Esophagus muscularis mucosa (tissue), 4 donors: ENCODE data around the gene ROBO1. TPM values are rescaled to one million over a fixed set of nuclear protein-coding genes. Genes with fewer than 3 reads are reported as not detected.
"Not testable (repeated sequence)": the region's sequence is repeated elsewhere in the genome, so short reads cannot be mapped to it uniquely, and the experiment has no call there.

Experiments used
- DNase-seq: peaks from one replicate; pipeline ENCODE4 v3.0.0-alpha.2; 2017; ENCODE audit errors: extremely low spot score
- H3K27ac ChIP-seq, 4 donors: fragments of 200-600 bp; sonication (generic); replicated peaks in 1 of 4; 1 replicate in 3 of 4; 2 replicates in 1 of 4; pipeline ENCODE4 v1.5.1; 2016 to 2019; ENCODE audit warnings: mild to moderate bottlenecking in 1 of 4
- H3K27me3 ChIP-seq, 4 donors: fragments of 200-600 bp; sonication (generic); one replicate each; pipeline versions ENCODE4 v1.5.1 to v1.6.0; 2016 to 2019
- H3K36me3 ChIP-seq, 4 donors: fragments of 200-600 bp; sonication (generic); one replicate each; pipeline ENCODE4 v1.5.1; 2016 to 2019
- H3K4me1 ChIP-seq, 4 donors: fragments of 200-600 bp; sonication (generic); one replicate each; pipeline ENCODE4 v1.5.1; 2016 to 2019
- H3K4me3 ChIP-seq, 4 donors: fragments of 200-600 bp; sonication (generic); 1 replicate in 2 of 4; 2 replicates in 2 of 4; pipeline ENCODE4 v1.5.1; 2016 to 2019; ENCODE audit warnings: mild to moderate bottlenecking in 4 of 4, moderate library complexity in 1 of 4
- H3K9me3 ChIP-seq, 4 donors: fragments of 200-600 bp; sonication (generic); 1 replicate in 3 of 4; 2 replicates in 1 of 4; pipeline ENCODE4 v1.5.1; 2016 to 2019
- EP300 ChIP-seq: sonication (generic); formaldehyde crosslinking; IDR thresholded peaks from one replicate; pipeline ENCODE4 v1.6.1; 2017; ENCODE audit warnings: antibody characterized with exemption
- POLR2A ChIP-seq: fragments of 450-650 bp; IDR thresholded peaks from one replicate; pipeline ENCODE4 v1.6.1; 2017; ENCODE audit warnings: antibody characterized with exemption, moderate library complexity, mild to moderate bottlenecking, low read depth
- POLR2AphosphoS5 ChIP-seq, 2 donors: sonication (generic); formaldehyde crosslinking; IDR thresholded peaks; one replicate each; pipeline ENCODE4 v1.6.1; 2017; ENCODE audit warnings: antibody characterized with exemption in 2 of 2
- WGBS: methylation state at CpG from one replicate; pipeline ENCODE4 v1.1.5; 2018; 5-methylcytosine and 5-hydroxymethylcytosine counted together
- intact Hi-C: fragments of 100-400 bp; cut with DNase I; formaldehyde crosslinking; loops from one replicate; pipeline ENCODE4 v1.15.1; 2023
- total RNA-seq, 4 donors: library from RNA; depleted of rRNA; stranded (reverse); fragments of >200 nt; gene quantifications; one replicate each; pipeline versions ENCODE4 v1.1.0 to v1.2.1, GENCODE V29; 2016
- TF ChIP-seq, protein P1 (sequence below), 3 experiments: fragments of 200-600 bp in 2 of 3; fragments of 450-650 bp in 1 of 3; sonication (generic) in 2 of 3; IDR thresholded peaks; one replicate each; pipeline ENCODE4 v1.5.1; 2017 to 2019; ENCODE audit warnings: antibody characterized with exemption in 3 of 3, mild to moderate bottlenecking in 2 of 3, moderate library complexity in 1 of 3

The ROBO1 gene
- total RNA-seq, 4 donors from 2014 or later: 9.6 to 14.2 (median 12.6) TPM

GRCh38 chr3:78724859-78725258 lies 1042.9 kb downstream of the ROBO1 start:
- intact Hi-C loops: no loop called here
- peaks cover 0 to 28% (median 18%) of the 10 kb centered on the region in 4 donors for H3K4me1 ChIP-seq
- H3K4me3 ChIP-seq: no peak overlapping the region
- no peaks in the 10 kb centered on the region for H3K27me3 ChIP-seq
- TF ChIP-seq POLR2A (no peak), POLR2AphosphoS5 (IDR thresholded peaks at IDR 0.05) (no peak), EP300 (no peak)
- TF ChIP-seq, protein P1, sequence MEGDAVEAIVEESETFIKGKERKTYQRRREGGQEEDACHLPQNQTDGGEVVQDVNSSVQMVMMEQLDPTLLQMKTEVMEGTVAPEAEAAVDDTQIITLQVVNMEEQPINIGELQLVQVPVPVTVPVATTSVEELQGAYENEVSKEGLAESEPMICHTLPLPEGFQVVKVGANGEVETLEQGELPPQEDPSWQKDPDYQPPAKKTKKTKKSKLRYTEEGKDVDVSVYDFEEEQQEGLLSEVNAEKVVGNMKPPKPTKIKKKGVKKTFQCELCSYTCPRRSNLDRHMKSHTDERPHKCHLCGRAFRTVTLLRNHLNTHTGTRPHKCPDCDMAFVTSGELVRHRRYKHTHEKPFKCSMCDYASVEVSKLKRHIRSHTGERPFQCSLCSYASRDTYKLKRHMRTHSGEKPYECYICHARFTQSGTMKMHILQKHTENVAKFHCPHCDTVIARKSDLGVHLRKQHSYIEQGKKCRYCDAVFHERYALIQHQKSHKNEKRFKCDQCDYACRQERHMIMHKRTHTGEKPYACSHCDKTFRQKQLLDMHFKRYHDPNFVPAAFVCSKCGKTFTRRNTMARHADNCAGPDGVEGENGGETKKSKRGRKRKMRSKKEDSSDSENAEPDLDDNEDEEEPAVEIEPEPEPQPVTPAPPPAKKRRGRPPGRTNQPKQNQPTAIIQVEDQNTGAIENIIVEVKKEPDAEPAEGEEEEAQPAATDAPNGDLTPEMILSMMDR (IDR thresholded peaks at IDR 0.05): no peak
- DNase-seq: no peak
- 39% methylated on average over 4 of the region's 4 CpGs for WGBS
- H3K36me3 ChIP-seq: no peaks in the 10 kb centered on the region
- H3K9me3 ChIP-seq: no peaks in the 10 kb centered on the region
- no peak overlapping the region for H3K27ac ChIP-seq

- H3K4me3 ChIP-seq, H3K27me3 ChIP-seq, intact Hi-C loops, H3K27ac ChIP-seq, DNase-seq, H3K9me3 ChIP-seq, H3K36me3 ChIP-seq: not testable (repeated sequence)
- WGBS: 72% methylated on average over 5 of the region's 5 CpGs
- peaks cover 0 to 25% (median 17%) of the 10 kb centered on the region in 4 donors for H3K4me1 ChIP-seq
Measured at GRCh38 chr3:78724364-78724763, 1043.4 kb downstream of the ROBO1 start.

DNA sequence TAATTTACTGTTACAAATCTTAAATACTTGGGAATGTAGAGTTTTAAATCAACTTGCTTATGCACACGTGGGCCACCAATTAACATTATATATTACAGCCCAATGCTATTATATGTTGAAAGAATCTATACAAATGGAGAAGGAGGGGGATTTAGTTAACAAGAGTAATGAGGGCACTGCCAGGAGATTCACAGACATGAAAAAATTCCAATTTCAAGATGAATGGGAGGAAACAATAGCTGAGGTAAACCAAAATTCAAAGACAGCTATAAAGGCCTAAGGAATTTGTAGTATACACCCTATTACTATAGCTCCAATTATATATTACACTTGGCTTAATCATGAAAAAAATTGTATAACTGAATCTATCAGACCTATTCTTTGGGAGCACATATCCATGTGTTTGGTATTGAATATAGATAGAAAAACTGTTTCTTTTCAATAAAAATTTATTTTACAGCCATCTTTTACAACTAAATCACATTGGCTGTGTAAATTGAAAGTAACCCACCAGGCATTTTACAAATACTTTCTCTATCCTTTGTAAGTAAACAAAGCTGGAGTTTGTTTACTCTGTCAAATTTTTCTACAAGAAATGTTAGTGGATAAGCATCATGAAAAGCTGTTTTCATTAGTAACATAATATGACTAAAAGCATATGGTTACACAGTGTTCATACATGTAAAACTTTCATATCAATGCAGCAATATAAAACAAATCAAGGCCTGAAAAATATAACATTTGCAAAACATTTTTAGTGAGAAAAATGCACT lies 1045.8 kb downstream of the ROBO1 start:
- Histone ChIP-seq H3K9me3 (no peaks in the 10 kb centered on the region), H3K27ac (no peak overlapping the region), H3K27me3 (no peaks in the 10 kb centered on the region), H3K36me3 (peaks cover 0 to under 1% (median 0%) of the 10 kb centered on the region in 4 donors), H3K4me1 (peaks cover 0 to 16% (median 10%) of the 10 kb centered on the region in 4 donors), H3K4me3 (no peak overlapping the region)
- no peak for TF ChIP-seq POLR2AphosphoS5 (IDR thresholded peaks at IDR 0.05)
- TF ChIP-seq, protein P1 (IDR thresholded peaks at IDR 0.05): no peak
- TF ChIP-seq EP300: no peak
- TF ChIP-seq POLR2A: no peak
- WGBS: 91% methylated on average over 1 of the region's 1 CpG
- intact Hi-C loops: no loop called here
- no peak for DNase-seq

- Histone ChIP-seq H3K4me1 (no peaks in the 10 kb centered on the region), H3K4me3 (no peak overlapping the region), H3K36me3 (peaks cover 0 to 6% (median 0%) of the 10 kb centered on the region in 4 donors), H3K27me3 (no peaks in the 10 kb centered on the region), H3K9me3 (no peaks in the 10 kb centered on the region), H3K27ac (no peak overlapping the region)
- intact Hi-C loops: no loop called here
- TF ChIP-seq, protein P1 (IDR thresholded peaks at IDR 0.05): no peak
- no peak for TF ChIP-seq EP300
- DNase-seq: no peak
Measured at GRCh38 chr3:78718707-78719106, 1049.1 kb downstream of the ROBO1 start.

DNA sequence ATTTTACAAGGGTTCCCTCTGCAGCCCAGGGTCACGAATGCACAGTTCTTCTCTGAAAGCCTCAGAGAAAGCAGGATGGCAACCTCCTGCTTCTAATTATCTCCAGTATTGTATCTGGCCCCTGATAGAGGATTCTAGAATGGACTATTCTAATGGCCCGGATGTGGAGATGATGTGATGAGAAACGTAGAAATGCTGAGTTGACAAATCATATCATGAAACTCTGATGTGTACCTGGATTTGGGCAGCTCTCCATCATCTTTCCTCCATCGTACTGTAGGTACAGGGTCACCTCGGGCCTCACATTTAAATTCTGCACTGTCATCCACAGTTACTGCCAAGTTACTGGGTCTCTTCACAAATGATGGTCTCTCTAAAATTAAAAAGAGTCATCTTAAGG lies 1050.8 kb downstream of the ROBO1 start:
- Histone ChIP-seq H3K4me1 (no peaks in the 10 kb centered on the region), H3K27ac (no peak overlapping the region), H3K4me3 (no peak overlapping the region), H3K27me3 (no peaks in the 10 kb centered on the region), H3K9me3 (no peaks in the 10 kb centered on the region), H3K36me3 (peaks cover 0 to 6% (median 0%) of the 10 kb centered on the region in 4 donors)
- WGBS: 91% methylated on average over 5 of the region's 5 CpGs
- TF ChIP-seq EP300 (no peak), POLR2A (no peak), POLR2AphosphoS5 (IDR thresholded peaks at IDR 0.05) (no peak)
- TF ChIP-seq, protein P1 (IDR thresholded peaks at IDR 0.05): no peak
- intact Hi-C loops: no loop called here
- no peak for DNase-seq
